ENCODE measurements around the gene DCP1B. TPM values are rescaled to one million over a fixed set of nuclear protein-coding genes. Genes with fewer than 3 reads are reported as not detected.
A peak's percentile ranks its signal among the peaks of the same experiment; 100 is the strongest.

The DCP1B gene
- total and polyA plus RNA-seq, 2 donors (not counting 3 experiments of a cell fraction or from before 2014, with no cell fraction given): 11.2 to 19.8 TPM

GRCh38 chr12:1912580-1913376, 91.5 kb downstream of the DCP1B start:
- peak; percentile 86 for FAIRE-seq

More at GRCh38 chr12:1912580-1913376, 91.5 kb downstream of the DCP1B start:
- Histone ChIP-seq H3K9me1 (replicated peaks; ENCODE audit: control insufficient read depth, extremely low read depth, insufficient read depth, low read length) (no peaks in the 10 kb centered on the region), H3K9ac (replicated peaks; ENCODE audit: extremely low read depth, insufficient read depth, low read length) (no peak overlapping the region), H3K36me3 (ENCODE audit: control insufficient read depth in 2 of 2, extremely low read depth in 1 of 2, insufficient read depth in 2 of 2, low read length in 2 of 2) (no peaks in the 10 kb centered on the region), H2AFZ (ENCODE audit: low read depth, low read length) (no peak overlapping the region), H3K4me2 (ENCODE audit: insufficient read depth, low read length) (no peak overlapping the region), H3K9me3 (replicated peaks; ENCODE audit: control insufficient read depth, insufficient read depth, low read length) (no peaks in the 10 kb centered on the region), H3K27ac (ENCODE audit: insufficient read depth, low read depth, low read length) (no peak overlapping the region), H4K20me1 (replicated peaks; ENCODE audit: control insufficient read depth, extremely low read depth, insufficient read depth, low read length) (no peaks in the 10 kb centered on the region), H3K4me1 (ENCODE audit: control insufficient read depth, extremely low read depth, insufficient read depth, low read length) (no peaks in the 10 kb centered on the region), H3K27me3 (ENCODE audit: control insufficient read depth in 2 of 2, insufficient read depth in 2 of 2, low read length in 2 of 2) (peaks cover 0 to 1% of the 10 kb centered on the region in 2 experiments), H3K79me2 (ENCODE audit: control insufficient read depth, insufficient read depth, low read length) (no peaks in the 10 kb centered on the region), H3K4me3 (replicated peaks in 1 of 3; ENCODE audit: insufficient read depth in 1 of 3, low read depth in 1 of 3, low read length in 3 of 3) (no peak overlapping the region)
- intact Hi-C loops (cut with micrococcal nuclease): no loop called here
- CTCF ChIA-PET: interaction anchor here (1.2 kb wide), 1 partner anchor 28 kb away, joined by 3 read pairs; no protein-coding TSS in a partner anchor
- no TSS peak for BruUV-seq (replicated peaks)
- dilution Hi-C loops (cut with MboI; ENCODE audit: extremely low pct_ligation_motif_present, low sequenced_read_pairs): no loop called here
- POLR2A ChIA-PET: no interaction called here
- peak; percentile 10 for DNase-seq (ENCODE audit: low read depth, low spot score)
- no peak for TF ChIP-seq CTCF (IDR thresholded peaks at IDR 0.05; ENCODE audit: extremely low read depth in 1 of 2, insufficient read depth in 1 of 2, low read depth in 1 of 2, low read length in 2 of 2)

Measured in endothelial cell of umbilical vein (primary cell).